Mesothelial cell of epicardium (in vitro differentiated cells): ENCODE results near the gene JMJD7. TPM values are rescaled to one million over a fixed set of nuclear protein-coding genes. Genes with fewer than 3 reads are reported as not detected.

Experiments used
- DNase-seq, 2 experiments: peaks; one replicate each; pipeline ENCODE4 v3.0.0; 2021; ENCODE audit warnings: low spot score in 2 of 2; ENCODE audit not compliant: unreplicated experiment in 2 of 2
- H3K27ac Mint-ChIP-seq: 2 replicates; pipeline ENCODE4 v1.8.0; 2021; ENCODE audit warnings: mixed read lengths
- H3K27me3 Mint-ChIP-seq: 2 replicates; pipeline ENCODE4 v1.8.0; 2021; ENCODE audit warnings: low read depth, mixed read lengths
- H3K36me3 Mint-ChIP-seq: 2 replicates; pipeline ENCODE4 v1.8.0; 2021; ENCODE audit warnings: mixed read lengths
- H3K4me1 Mint-ChIP-seq: 2 replicates; pipeline ENCODE4 v1.8.0; 2021; ENCODE audit warnings: mixed read lengths
- H3K4me3 Mint-ChIP-seq: 2 replicates; pipeline ENCODE4 v1.8.0; 2021; ENCODE audit warnings: mild to moderate bottlenecking, moderate library complexity, mixed read lengths
- H3K9me3 Mint-ChIP-seq: 2 replicates; pipeline ENCODE4 v1.8.0; 2021; ENCODE audit warnings: mixed read lengths
- total RNA-seq: library from RNA; stranded (reverse); gene quantifications from 3 replicates; pipeline ENCODE4 v1.2.1, GENCODE V29; 2021
- TF ChIP-seq, protein P1 (sequence below): fragments of 200-600 bp; sonication (generic); IDR thresholded peaks from one replicate; pipeline ENCODE4 v1.5.0; 2021; ENCODE audit warnings: antibody characterized with exemption; ENCODE audit not compliant: unreplicated experiment

Gene JMJD7
- total RNA-seq, 1 donor from 2014 or later = 27.6 TPM

DNA sequence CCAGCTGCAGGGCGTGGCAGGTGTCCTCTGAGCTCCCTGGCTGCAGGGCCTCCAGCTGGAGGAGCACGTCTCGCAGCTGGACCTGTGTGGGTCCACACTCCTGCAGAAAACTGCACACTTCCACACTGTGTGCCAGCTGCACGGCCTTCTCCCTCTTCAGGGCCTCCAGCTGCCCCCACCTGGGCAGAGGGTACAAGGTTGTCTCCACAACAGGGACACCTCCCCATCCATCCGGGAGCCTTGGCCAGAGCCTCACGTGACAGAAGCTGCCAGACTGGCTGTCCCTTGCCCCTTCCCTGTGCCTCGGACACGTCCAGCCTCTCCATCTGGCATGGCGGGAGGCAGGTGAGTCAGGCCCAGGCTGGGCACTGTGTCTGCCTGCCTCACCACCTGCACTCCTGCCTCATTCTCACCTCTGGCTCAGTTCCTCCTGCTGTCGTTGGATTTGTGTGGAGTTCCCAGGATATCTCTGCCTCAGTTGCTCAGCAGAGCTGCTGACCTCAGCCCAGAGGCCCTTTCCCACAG lies 51.5 kb downstream of the JMJD7 start:
- Mint-ChIP-seq H3K4me1 (peaks cover 10% of the 10 kb centered on the region), H3K9me3 (no peaks in the 10 kb centered on the region), H3K27me3 (peaks cover 22% of the 10 kb centered on the region), H3K4me3 (no peak overlapping the region), H3K36me3 (no peaks in the 10 kb centered on the region), H3K27ac (no peak overlapping the region)
- TF ChIP-seq, protein P1, sequence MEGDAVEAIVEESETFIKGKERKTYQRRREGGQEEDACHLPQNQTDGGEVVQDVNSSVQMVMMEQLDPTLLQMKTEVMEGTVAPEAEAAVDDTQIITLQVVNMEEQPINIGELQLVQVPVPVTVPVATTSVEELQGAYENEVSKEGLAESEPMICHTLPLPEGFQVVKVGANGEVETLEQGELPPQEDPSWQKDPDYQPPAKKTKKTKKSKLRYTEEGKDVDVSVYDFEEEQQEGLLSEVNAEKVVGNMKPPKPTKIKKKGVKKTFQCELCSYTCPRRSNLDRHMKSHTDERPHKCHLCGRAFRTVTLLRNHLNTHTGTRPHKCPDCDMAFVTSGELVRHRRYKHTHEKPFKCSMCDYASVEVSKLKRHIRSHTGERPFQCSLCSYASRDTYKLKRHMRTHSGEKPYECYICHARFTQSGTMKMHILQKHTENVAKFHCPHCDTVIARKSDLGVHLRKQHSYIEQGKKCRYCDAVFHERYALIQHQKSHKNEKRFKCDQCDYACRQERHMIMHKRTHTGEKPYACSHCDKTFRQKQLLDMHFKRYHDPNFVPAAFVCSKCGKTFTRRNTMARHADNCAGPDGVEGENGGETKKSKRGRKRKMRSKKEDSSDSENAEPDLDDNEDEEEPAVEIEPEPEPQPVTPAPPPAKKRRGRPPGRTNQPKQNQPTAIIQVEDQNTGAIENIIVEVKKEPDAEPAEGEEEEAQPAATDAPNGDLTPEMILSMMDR = no peak
- no peak for DNase-seq

DNA sequence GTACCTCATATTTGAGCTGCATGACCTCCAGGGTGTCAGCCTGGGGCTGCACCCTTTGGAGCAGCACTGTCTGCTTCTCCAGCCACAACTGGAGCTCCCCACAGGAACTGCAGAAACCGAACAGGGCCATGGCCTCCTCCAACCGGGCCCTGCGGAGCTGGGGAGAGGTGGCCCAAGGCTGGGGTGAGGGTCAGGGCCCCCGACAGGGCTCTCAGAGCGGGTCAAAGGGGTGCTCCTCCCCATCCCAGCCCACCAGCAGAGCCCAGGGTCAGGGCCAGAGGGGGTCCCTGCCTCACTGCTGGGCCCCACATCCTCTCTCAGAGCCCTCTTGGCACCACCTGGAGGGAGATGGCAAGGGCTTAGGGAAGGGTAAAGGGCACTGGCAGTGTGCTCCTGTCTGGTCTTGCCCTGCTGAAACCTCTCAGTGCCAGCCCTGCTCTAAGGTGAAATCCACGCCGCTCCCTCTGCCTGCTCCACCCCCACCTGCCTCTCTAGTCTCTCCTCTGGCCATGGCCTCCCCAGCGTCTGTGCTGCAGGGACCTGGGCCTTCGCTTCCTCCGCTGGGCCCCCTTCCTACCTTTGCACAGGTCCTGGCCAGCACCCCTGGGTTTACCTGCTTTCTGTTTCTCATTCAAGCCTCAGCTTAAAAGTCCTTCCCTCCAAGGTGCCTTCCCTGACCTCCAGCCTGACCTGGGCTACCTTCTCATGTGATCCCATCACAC lies 52.4 kb downstream of the JMJD7 start:
- TF ChIP-seq, protein P1 = no peak
- peaks cover 24% of the 10 kb centered on the region for H3K27me3 Mint-ChIP-seq
- no peaks in the 10 kb centered on the region for H3K36me3 Mint-ChIP-seq
- H3K9me3 Mint-ChIP-seq = no peaks in the 10 kb centered on the region
- DNase-seq = no peak
- H3K4me1 Mint-ChIP-seq = peaks cover 10% of the 10 kb centered on the region
- no peak overlapping the region for H3K4me3 Mint-ChIP-seq
- no peak overlapping the region for H3K27ac Mint-ChIP-seq

DNA sequence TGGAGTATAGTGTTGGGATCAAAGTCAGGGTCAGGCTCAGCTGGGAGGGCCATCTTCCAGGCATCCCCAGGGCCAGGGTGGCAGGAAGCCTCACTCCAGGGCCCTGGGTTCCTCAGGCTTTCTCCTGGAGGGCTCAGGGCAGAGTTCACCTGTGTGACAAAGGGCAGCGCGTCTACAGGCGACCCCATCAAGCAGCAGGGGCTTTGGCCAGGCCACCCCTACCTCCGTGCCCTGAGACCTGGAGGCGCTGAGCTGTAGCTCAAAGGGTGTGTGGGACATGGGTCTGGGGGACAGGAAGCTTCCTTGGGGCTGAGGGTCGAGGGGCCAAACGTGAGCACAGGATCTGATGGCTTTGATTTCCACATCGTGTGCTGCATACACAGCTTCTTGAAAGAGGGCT lies 53.2 kb downstream of the JMJD7 start:
- TF ChIP-seq, protein P1 = no peak
- H3K9me3 Mint-ChIP-seq = no peaks in the 10 kb centered on the region
- peak overlapping the region; percentile 38 for H3K4me3 Mint-ChIP-seq
- no peaks in the 10 kb centered on the region for H3K36me3 Mint-ChIP-seq
- DNase-seq = no peak
- peaks cover 24% of the 10 kb centered on the region for H3K27me3 Mint-ChIP-seq
- H3K4me1 Mint-ChIP-seq = peaks cover 10% of the 10 kb centered on the region
- no peak overlapping the region for H3K27ac Mint-ChIP-seq

DNA sequence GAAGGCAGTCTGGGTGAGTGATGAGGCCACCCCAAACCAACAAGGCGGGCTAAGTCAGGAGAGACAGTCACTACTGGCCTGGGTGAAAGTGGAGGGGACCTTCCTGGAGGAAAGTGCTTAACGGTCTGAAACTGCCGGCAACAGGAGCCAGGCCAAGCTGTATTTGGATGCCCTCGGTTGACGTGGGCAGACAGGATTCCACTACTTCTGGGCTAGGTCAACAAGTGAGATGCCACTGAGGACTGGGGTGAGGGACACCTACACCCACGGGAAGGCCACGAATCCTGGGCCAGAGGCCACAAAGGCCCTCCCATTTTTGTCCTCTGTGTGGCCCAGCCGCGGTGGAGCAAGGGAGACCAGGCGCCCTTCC lies 53.6 kb downstream of the JMJD7 start:
- peaks cover 24% of the 10 kb centered on the region for H3K27me3 Mint-ChIP-seq
- no peak overlapping the region for H3K27ac Mint-ChIP-seq
- no peak for DNase-seq
- H3K4me3 Mint-ChIP-seq = peak overlapping the region; percentile 38
- TF ChIP-seq, protein P1 = no peak
- H3K4me1 Mint-ChIP-seq = peaks cover 10% of the 10 kb centered on the region
- no peaks in the 10 kb centered on the region for H3K9me3 Mint-ChIP-seq
- no peaks in the 10 kb centered on the region for H3K36me3 Mint-ChIP-seq

DNA sequence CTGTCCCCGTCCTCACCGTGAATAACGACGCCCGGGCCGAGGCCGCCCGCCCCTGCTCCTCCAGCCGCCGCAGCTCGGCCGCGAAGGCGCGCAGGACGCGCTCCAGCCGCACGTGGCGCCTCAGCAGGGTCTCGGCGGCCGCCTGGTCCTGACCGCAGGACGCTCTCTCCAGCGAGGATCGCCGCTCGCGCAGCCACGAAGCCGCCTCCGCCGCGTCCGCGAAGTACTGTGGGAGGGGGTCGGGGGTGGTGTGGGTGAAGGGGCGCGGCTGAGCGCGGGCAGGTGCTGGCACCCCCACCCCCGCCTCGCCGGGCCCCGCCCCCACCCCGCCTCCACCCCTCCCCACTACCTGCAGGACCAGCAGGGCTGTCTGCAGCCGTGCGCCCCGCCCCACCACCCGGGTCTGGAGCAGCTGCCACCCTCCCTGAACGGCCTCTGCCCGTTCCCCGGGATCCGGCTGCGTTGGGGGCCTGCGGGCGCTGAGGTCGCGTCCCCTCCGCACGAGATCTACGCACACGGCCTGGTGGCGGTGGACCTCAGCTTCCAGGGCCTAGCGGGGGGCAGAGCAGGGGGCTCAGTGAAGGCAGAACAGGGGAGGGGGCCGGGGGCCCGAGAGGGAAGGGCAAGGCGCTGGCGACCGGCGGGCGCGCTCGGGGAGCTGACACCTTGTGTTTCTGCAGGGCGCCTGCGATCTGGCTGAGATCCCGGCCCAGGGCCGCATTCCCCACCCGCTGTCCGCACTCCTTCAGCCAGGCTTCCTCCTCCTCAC lies 54.2 kb downstream of the JMJD7 start:
- Mint-ChIP-seq H3K9me3 (no peaks in the 10 kb centered on the region), H3K36me3 (no peaks in the 10 kb centered on the region), H3K27me3 (peaks cover 24% of the 10 kb centered on the region), H3K4me1 (peaks cover 10% of the 10 kb centered on the region), H3K27ac (no peak overlapping the region), H3K4me3 (peak overlapping the region; percentile 56)
- TF ChIP-seq, protein P1 = no peak
- peak in 1 of 2 experiments; percentile 57 for DNase-seq
